ENCODE measurements around the gene PGPEP1. TPM values are rescaled to one million over a fixed set of nuclear protein-coding genes. Genes with fewer than 3 reads are reported as not detected.

Gene PGPEP1
- total and polyA plus RNA-seq, 10 of the 15 experiments (the other 5 are each of a cell fraction or from before 2014, with no cell fraction given) = 13.8 to 39.4 (median 17.0) TPM

DNA sequence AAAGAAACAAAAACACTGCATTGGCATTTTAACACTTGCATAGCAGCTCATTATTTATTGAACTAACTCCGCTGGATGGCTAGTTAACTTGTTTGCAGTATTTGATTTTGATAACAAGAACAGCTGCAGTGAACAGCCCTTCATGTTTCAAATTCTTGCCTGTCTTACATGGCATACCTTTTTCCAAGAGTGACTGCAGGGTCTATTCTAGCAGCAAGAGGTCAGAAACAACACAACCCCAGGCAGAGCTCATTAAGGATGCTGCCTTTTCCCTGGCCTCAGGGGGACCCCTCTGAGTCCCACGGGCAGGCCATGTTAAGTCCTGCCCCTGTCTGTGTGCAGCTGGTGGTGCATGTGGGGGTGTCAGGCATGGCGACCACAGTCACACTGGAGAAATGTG is 16.6 kb downstream of the PGPEP1 start:
- H3K79me2 ChIP-seq (ENCODE audit: control insufficient read depth, insufficient read depth, low read length) = no peaks in the 10 kb centered on the region
- no peak overlapping the region for H3K27ac ChIP-seq (ENCODE audit: control insufficient read depth, insufficient read depth)
- no peaks in the 10 kb centered on the region for H3K27me3 ChIP-seq (replicated peaks in 1 of 2; ENCODE audit: control insufficient read depth in 2 of 2, insufficient read depth in 2 of 2, low read length in 1 of 2)
- no TSS peak for BruUV-seq (replicated peaks)
- H3K9me3 ChIP-seq (replicated peaks; ENCODE audit: control insufficient read depth, insufficient read depth, low read length) = no peaks in the 10 kb centered on the region; the same call in 2 of the 3 replicates
- CTCF ChIA-PET = interaction anchor here (0.6 to 1.7 kb wide), 2 partner anchors 28 to 31 kb away, joined by 3 to 4 read pairs; no protein-coding TSS in a partner anchor
- POLR2A ChIA-PET = interaction anchor here (0.5 kb wide), 1 partner anchor 1792 kb away, joined by 3 read pairs; no protein-coding TSS in a partner anchor
- no peaks in the 10 kb centered on the region for H4K20me1 ChIP-seq (ENCODE audit: control insufficient read depth, insufficient read depth)
- no peaks in the 10 kb centered on the region for H3K4me1 ChIP-seq (ENCODE audit: control insufficient read depth, insufficient read depth, low read length)
- SMC1A ChIA-PET (ENCODE audit: uncharacterized antibody, unreplicated experiment) = interaction anchor here (1.2 kb wide), 1 partner anchor 28 kb away, joined by 3 read pairs; no protein-coding TSS in a partner anchor
- peaks cover 10 to 11% of the 10 kb centered on the region in 2 experiments; a peak in 3 of 4 replicates for H3K36me3 ChIP-seq (ENCODE audit: control insufficient read depth in 2 of 2, insufficient read depth in 2 of 2, low read length in 1 of 2)
- intact Hi-C loops (cut with micrococcal nuclease; ENCODE audit: unreplicated experiment) = no loop called here
- no peak overlapping the region for H3K4me2 ChIP-seq (ENCODE audit: control insufficient read depth, insufficient read depth)
- WGBS (ENCODE audit: insufficient coverage, insufficient replicate concordance, low lambda C conversion rate, missing lambda C conversion rate) = 73% methylated on average over 3 of the region's 3 CpGs
- ATAC-seq (no peak), FAIRE-seq (no peak), DNase-seq (ENCODE audit: low read depth, low spot score) (no peak)
- TF ChIP-seq ZNF384 (IDR thresholded peaks at IDR 0.05; ENCODE audit: borderline replicate concordance, low read depth, low read length) (no peak), USF1 (IDR thresholded peaks at IDR 0.05; ENCODE audit: borderline replicate concordance, extremely low read length, insufficient read depth, low read depth, low read length) (no peak), SREBF2 (IDR thresholded peaks at IDR 0.05; ENCODE audit: low read length) (no peak), IRF3 (IDR thresholded peaks at IDR 0.05) (no peak), SRF (IDR thresholded peaks at IDR 0.05; ENCODE audit: low read depth in 2 of 2, low read length in 2 of 2) (no peak), SMARCA5 (IDR thresholded peaks at IDR 0.05) (no peak), ZNF687 (IDR thresholded peaks at IDR 0.05) (no peak), ZNF622 (IDR thresholded peaks at IDR 0.05) (no peak), HCFC1 (IDR thresholded peaks at IDR 0.05; ENCODE audit: low read length) (no peak), ZBED1 (IDR thresholded peaks at IDR 0.05; ENCODE audit: borderline replicate concordance) (no peak), BCL3 (IDR thresholded peaks at IDR 0.05; ENCODE audit: borderline replicate concordance, insufficient read depth, low read depth, low read length, poor library complexity, severe bottlenecking) (no peak), RUNX3 (IDR thresholded peaks at IDR 0.05; ENCODE audit: low read length) (no peak), MTA2 (IDR thresholded peaks at IDR 0.05; ENCODE audit: low read depth) (no peak), NFYA (IDR thresholded peaks at IDR 0.05; ENCODE audit: borderline replicate concordance, low read depth, low read length) (no peak), SIX5 (IDR thresholded peaks at IDR 0.05; ENCODE audit: low read depth, low read length, severe bottlenecking) (no peak), KDM1A (IDR thresholded peaks at IDR 0.05; ENCODE audit: borderline replicate concordance) (no peak)
- H3K9ac ChIP-seq (ENCODE audit: control insufficient read depth, insufficient read depth, low read length) = no peak overlapping the region
- H2AFZ ChIP-seq (ENCODE audit: control insufficient read depth, low read depth, low read length) = no peak overlapping the region
- in situ Hi-C loops (cut with MboI) = no loop called here
- RAD21 ChIA-PET (ENCODE audit: unreplicated experiment) = no interaction called here
- no peak overlapping the region for H3K4me3 ChIP-seq
